Measurements from ENCODE around the gene KIRREL2. TPM values are rescaled to one million over a fixed set of nuclear protein-coding genes. Genes with fewer than 3 reads are reported as not detected.

Gene KIRREL2
- total and polyA plus RNA-seq, 9 of the 15 experiments (the other 6 are each of a cell fraction or from before 2014, with no cell fraction given), result 0.01 to 0.12 (median 0.09) TPM; not detected in 4

GRCh38 chr19:35899547-35900214, 43.0 kb downstream of the KIRREL2 start (continued):
- TF ChIP-seq, protein P1, sequence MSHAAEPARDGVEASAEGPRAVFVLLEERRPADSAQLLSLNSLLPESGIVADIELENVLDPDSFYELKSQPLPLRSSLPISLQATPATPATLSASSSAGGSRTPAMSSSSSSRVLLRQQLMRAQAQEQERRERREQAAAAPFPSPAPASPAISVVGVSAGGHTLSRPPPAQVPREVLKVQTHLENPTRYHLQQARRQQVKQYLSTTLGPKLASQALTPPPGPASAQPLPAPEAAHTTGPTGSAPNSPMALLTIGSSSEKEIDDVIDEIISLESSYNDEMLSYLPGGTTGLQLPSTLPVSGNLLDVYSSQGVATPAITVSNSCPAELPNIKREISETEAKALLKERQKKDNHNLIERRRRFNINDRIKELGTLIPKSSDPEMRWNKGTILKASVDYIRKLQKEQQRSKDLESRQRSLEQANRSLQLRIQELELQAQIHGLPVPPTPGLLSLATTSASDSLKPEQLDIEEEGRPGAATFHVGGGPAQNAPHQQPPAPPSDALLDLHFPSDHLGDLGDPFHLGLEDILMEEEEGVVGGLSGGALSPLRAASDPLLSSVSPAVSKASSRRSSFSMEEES (CRISPR knock-in tag; IDR thresholded peaks at IDR 0.05), result no peak
- TF ChIP-seq, protein P2, sequence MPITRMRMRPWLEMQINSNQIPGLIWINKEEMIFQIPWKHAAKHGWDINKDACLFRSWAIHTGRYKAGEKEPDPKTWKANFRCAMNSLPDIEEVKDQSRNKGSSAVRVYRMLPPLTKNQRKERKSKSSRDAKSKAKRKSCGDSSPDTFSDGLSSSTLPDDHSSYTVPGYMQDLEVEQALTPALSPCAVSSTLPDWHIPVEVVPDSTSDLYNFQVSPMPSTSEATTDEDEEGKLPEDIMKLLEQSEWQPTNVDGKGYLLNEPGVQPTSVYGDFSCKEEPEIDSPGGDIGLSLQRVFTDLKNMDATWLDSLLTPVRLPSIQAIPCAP (CRISPR knock-in tag; IDR thresholded peaks at IDR 0.05; ENCODE audit: borderline replicate concordance), result no peak
- TF ChIP-seq ELK1 (CRISPR knock-in tag; IDR thresholded peaks at IDR 0.05) (no peak), SREBF2 (CRISPR knock-in tag; IDR thresholded peaks at IDR 0.05) (no peak), ID3 (CRISPR knock-in tag; IDR thresholded peaks at IDR 0.05) (no peak), ID3 (tag; IDR thresholded peaks at IDR 0.05) (no peak), CBFB (CRISPR knock-in tag; IDR thresholded peaks at IDR 0.05) (no peak), PML (IDR thresholded peaks at IDR 0.05; ENCODE audit: low read length) (0 out of 2 replicates have a peak, but pooled peaks have one; percentile 11), ZNF253 (CRISPR knock-in tag; conservative IDR thresholded peaks at IDR 0.05) (no peak), ETV5 (CRISPR knock-in tag; IDR thresholded peaks at IDR 0.05; ENCODE audit: low read depth) (no peak)
- TF ChIP-seq, protein P3, sequence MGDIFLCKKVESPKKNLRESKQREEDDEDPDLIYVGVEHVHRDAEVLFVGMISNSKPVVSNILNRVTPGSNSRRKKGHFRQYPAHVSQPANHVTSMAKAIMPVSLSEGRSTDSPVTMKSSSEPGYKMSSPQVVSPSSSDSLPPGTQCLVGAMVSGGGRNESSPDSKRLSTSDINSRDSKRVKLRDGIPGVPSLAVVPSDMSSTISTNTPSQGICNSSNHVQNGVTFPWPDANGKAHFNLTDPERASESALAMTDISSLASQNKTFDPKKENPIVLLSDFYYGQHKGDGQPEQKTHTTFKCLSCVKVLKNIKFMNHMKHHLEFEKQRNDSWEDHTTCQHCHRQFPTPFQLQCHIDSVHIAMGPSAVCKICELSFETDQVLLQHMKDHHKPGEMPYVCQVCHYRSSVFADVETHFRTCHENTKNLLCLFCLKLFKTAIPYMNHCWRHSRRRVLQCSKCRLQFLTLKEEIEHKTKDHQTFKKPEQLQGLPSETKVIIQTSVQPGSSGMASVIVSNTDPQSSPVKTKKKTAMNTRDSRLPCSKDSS (IDR thresholded peaks at IDR 0.05; ENCODE audit: low read depth, partially characterized antibody), result no peak
